NB4 (cell line): ENCODE results near the gene BIK.

Experiments used
- CTCF ChIP-seq: IDR thresholded peaks from one replicate; pipeline ENCODE4 v1.5.1; 2012; ENCODE audit warnings: low read depth, low read length
- POLR2A ChIP-seq: IDR thresholded peaks from 2 replicates; pipeline ENCODE4 v1.6.1; 2011; ENCODE audit warnings: mild to moderate bottlenecking; ENCODE audit not compliant: insufficient read length; ENCODE audit errors: extremely low read depth

DNA sequence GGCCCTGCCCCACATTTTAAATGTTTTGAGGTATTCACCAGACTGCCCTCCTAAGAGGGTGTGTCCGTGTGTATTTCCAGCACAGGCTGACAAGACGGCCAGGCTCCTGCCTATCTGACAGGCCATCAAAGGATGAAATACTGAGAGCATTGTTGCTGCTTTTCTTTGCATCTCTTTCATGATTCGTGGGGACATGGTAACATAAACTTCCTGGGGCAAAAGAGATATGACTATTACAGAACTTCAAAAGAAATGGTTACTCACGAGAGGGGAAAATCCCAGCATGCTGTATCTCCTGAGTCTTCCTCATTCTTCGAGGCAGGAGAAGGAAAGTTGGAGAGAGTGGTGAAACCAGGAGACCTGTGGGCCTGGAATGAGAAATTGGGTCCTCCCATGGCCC, 10.3 kb upstream of the BIK start:
- TF ChIP-seq CTCF (no peak), POLR2A (no peak)
